ENCODE results near the gene VARS2. TPM values are rescaled to one million over a fixed set of nuclear protein-coding genes. Genes with fewer than 3 reads are reported as not detected.
"Not testable (repeated sequence)": the region's sequence is repeated elsewhere in the genome, so short reads cannot be mapped to it uniquely, and the experiment has no call there.

The VARS2 gene
- total and polyA plus RNA-seq, 11 donors: 10.7 to 28.5 (median 18.8) TPM

DNA sequence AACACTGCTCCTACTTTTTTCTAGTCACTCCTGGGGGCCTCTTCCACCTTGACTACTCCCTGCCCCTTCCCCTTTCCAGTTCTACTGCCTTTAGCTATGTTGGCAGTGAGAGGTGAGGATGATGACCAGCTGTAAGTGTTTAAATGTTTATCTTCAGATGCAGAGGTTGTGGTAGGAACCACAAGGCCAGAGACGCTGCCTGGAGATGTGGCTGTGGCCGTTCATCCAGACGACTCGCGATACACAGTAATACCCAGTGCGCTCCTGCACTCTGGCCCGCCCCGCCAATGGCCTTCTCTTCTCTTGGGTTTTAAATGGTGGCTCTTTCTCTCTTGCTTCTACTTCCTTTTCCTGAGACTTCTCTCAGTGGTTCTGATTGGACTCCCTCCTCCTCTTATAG lies 4.6 kb downstream of the VARS2 start:
- Histone ChIP-seq H3K27me3 (no peaks in the 10 kb centered on the region), H3K27ac (no peak overlapping the region), H3K9me3 (no peaks in the 10 kb centered on the region), H3K36me3 (peaks cover 0 to 71% (median 65%) of the 10 kb centered on the region in 9 donors), H3K4me1 (peaks cover 0 to 22% (median 18%) of the 10 kb centered on the region in 12 donors), H3K4me3 (no peak overlapping the region)
- no peak for ATAC-seq
- WGBS, 4 donors: 95 to 98% (median 95%) methylated on average over 8 of the region's 8 CpGs
- intact Hi-C loops (cut with DNase I): loop anchor here in 4 of 10 donors (5.0 to 10.0 kb wide), 6 partner anchors 124 to 276 kb away; no protein-coding TSS in a partner anchor
- TF ChIP-seq CTCF (IDR thresholded peaks at IDR 0.05) (no peak), POLR2A (IDR thresholded peaks at IDR 0.05) (no peak)
- DNase-seq: no peak

DNA sequence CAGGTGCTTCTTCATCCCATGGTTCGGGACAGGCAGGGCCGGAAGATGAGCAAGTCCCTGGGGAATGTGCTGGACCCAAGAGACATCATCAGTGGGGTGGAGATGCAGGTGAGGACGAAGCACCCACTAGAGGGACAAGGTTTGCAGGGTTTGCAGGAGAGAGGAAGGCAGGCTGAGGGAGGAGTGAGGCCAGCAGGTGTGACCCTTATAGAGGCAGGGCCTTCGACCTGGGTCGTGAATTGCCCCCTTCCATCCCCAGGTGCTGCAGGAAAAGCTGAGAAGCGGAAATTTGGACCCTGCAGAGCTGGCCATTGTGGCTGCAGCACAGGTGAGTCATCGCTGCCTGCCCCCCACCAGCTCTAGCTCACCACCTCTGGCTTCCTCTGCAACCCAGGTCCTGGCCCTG lies 8.4 kb downstream of the VARS2 start:
- TF ChIP-seq POLR2A (IDR thresholded peaks at IDR 0.05) (no peak), CTCF (IDR thresholded peaks at IDR 0.05) (no peak)
- Histone ChIP-seq H3K4me1 (peaks cover 0 to 18% (median 0%) of the 10 kb centered on the region in 12 donors), H3K36me3 (peaks cover 0 to 92% (median 85%) of the 10 kb centered on the region in 9 donors), H3K4me3 (no peak overlapping the region), H3K27ac (no peak overlapping the region), H3K9me3 (no peaks in the 10 kb centered on the region), H3K27me3 (no peaks in the 10 kb centered on the region)
- no peak for ATAC-seq
- DNase-seq: no peak
- intact Hi-C loops (cut with DNase I): loop anchor here in 2 of 10 donors (5.0 to 10.0 kb wide), 2 partner anchors 122 to 125 kb away; no protein-coding TSS in a partner anchor
- WGBS, 4 donors: 88 to 94% (median 91%) methylated on average over 7 of the region's 7 CpGs

- WGBS, 4 donors: 77 to 87% (median 82%) methylated on average over 3 to 9 of the region's 9 CpGs
- H3K27me3 ChIP-seq, DNase-seq, H3K4me3 ChIP-seq, H3K9me3 ChIP-seq: not testable (repeated sequence)
- Histone ChIP-seq H3K4me1 (peaks cover 0 to 18% (median 0%) of the 10 kb centered on the region in 12 donors), H3K36me3 (peaks cover 0 to 76% (median 68%) of the 10 kb centered on the region in 9 donors), H3K27ac (peak overlapping the region in 1 of 12 donors; percentile 34)
- intact Hi-C loops (cut with DNase I): loop anchor here in 2 of 10 donors (5.0 to 10.0 kb wide), 2 partner anchors 121 to 123 kb away; no protein-coding TSS in a partner anchor
- ATAC-seq: peak in 3 of 4 donors; percentile 69 to 73 (median 69)
These were observed 10.1 kb downstream of the VARS2 start for GRCh38 chr6:30924040-30924627.

GRCh38 chr6:30926644-30927043 lies 12.6 kb downstream of the VARS2 start:
- intact Hi-C loops (cut with DNase I): loop anchor here in 1 of 10 donors (10.0 kb wide), 1 partner anchor 118 kb away; no protein-coding TSS in a partner anchor
- ATAC-seq: peak; percentile 74 to 88 (median 81)
- DNase-seq: peak in 2 of 5 donors; percentile 46 to 55

DNA sequence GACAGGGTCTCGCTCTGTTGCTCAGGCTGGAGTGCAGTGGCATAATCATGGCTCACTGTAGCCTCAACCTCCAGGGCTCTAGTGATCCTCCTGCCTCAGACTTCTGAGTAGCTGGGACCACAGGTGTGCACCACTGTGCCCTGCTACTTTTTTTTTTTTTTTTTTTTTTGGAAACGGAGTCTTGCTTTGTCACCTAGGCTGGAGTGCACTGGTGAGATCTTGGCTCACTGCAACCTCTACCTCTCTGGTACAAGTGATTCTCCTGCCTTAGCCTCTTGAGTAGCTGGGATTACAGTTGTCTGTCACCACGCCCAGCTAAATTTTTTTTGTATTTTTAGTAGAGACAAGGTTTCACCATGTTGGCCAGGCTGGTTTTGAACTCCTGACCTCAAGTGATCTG lies 13.0 kb downstream of the VARS2 start:
- WGBS, 4 donors: 92 to 97% (median 95%) methylated on average over 3 of the region's 3 CpGs
- H3K9me3 ChIP-seq, ATAC-seq, H3K27me3 ChIP-seq, H3K4me3 ChIP-seq, DNase-seq: not testable (repeated sequence)
- intact Hi-C loops (cut with DNase I): loop anchor here in 1 of 10 donors (10.0 kb wide), 1 partner anchor 118 kb away; no protein-coding TSS in a partner anchor
- H3K27ac ChIP-seq: peak overlapping the region in 2 of 12 donors; percentile 41 to 49
- peaks cover 0 to 47% (median 38%) of the 10 kb centered on the region in 9 donors for H3K36me3 ChIP-seq
- peaks cover 0 to 18% (median 0%) of the 10 kb centered on the region in 12 donors for H3K4me1 ChIP-seq

More at GRCh38 chr6:30926644-30927043, 12.6 kb downstream of the VARS2 start:
- no peaks in the 10 kb centered on the region for H3K27me3 ChIP-seq
- H3K4me3 ChIP-seq: no peak overlapping the region
- peaks cover 0 to 18% (median 0%) of the 10 kb centered on the region in 12 donors for H3K4me1 ChIP-seq
- H3K9me3 ChIP-seq: peaks cover 0 to 10% (median 2%) of the 10 kb centered on the region in 12 donors
- peaks cover 0 to 52% (median 43%) of the 10 kb centered on the region in 9 donors for H3K36me3 ChIP-seq
- 64 to 81% (median 81%) methylated on average over 4 of the region's 4 CpGs for WGBS, 4 donors
- TF ChIP-seq POLR2A (IDR thresholded peaks at IDR 0.05) (no peak), CTCF (IDR thresholded peaks at IDR 0.05) (no peak)
- H3K27ac ChIP-seq: peak overlapping the region in 2 of 12 donors; percentile 41 to 49
